Colonic mucosa (tissue), 4 donors: ENCODE data around the gene CDCA4. TPM values are rescaled to one million over a fixed set of nuclear protein-coding genes. Genes with fewer than 3 reads are reported as not detected.

Source experiments
- DNase-seq: peaks from one replicate; pipeline ENCODE4 v3.0.0-alpha.2; 2020
- H3K27ac ChIP-seq: fragments of 200-600 bp; one replicate; pipeline ENCODE4 v1.8.0; 2021
- H3K27me3 ChIP-seq: fragments of 200-600 bp; one replicate; pipeline ENCODE4 v1.8.0; 2021
- H3K36me3 ChIP-seq: fragments of 200-600 bp; one replicate; pipeline ENCODE4 v1.8.0; 2021
- H3K4me1 ChIP-seq: fragments of 200-600 bp; one replicate; pipeline ENCODE4 v1.8.0; 2021; ENCODE audit warnings: mild to moderate bottlenecking
- H3K4me3 ChIP-seq: fragments of 200-600 bp; one replicate; pipeline ENCODE4 v1.8.0; 2021
- H3K9ac ChIP-seq, 2 donors: one replicate each; pipeline ENCODE4 v1.7.0; 2013; ENCODE audit warnings: control low read depth in 2 of 2, low read depth in 2 of 2, low read length in 2 of 2
- H3K9me3 ChIP-seq: fragments of 200-600 bp; one replicate; pipeline ENCODE4 v1.8.0; 2021
- intact Hi-C: fragments of 100-400 bp; cut with DNase I; formaldehyde crosslinking; loops from one replicate; pipeline ENCODE4 v1.14.1; 2022
- total RNA-seq, 2 donors: library from RNA; stranded (reverse); fragmentation: NEBNext Ultra II Directional in 1 of 2; extraction: Animal tissue kit (Norgen Biotek cat#: 25700) in 1 of 2; gene quantifications; one replicate each; pipeline ENCODE4 v1.2.1, GENCODE V29; 2021
- TF ChIP-seq, protein P1 (sequence below): fragments of 200-600 bp; IDR thresholded peaks from one replicate; pipeline ENCODE4 v1.8.0; 2022; ENCODE audit warnings: antibody characterized with exemption, mild to moderate bottlenecking
- donor health status: healthy.
- donor health status: DM: no; HTN: no; CAD: no.
- donor health status: DM: no; HTN: no; CAD: no.

The CDCA4 gene
- total RNA-seq, 2 donors from 2014 or later = 8.3 to 16.3 TPM

DNA sequence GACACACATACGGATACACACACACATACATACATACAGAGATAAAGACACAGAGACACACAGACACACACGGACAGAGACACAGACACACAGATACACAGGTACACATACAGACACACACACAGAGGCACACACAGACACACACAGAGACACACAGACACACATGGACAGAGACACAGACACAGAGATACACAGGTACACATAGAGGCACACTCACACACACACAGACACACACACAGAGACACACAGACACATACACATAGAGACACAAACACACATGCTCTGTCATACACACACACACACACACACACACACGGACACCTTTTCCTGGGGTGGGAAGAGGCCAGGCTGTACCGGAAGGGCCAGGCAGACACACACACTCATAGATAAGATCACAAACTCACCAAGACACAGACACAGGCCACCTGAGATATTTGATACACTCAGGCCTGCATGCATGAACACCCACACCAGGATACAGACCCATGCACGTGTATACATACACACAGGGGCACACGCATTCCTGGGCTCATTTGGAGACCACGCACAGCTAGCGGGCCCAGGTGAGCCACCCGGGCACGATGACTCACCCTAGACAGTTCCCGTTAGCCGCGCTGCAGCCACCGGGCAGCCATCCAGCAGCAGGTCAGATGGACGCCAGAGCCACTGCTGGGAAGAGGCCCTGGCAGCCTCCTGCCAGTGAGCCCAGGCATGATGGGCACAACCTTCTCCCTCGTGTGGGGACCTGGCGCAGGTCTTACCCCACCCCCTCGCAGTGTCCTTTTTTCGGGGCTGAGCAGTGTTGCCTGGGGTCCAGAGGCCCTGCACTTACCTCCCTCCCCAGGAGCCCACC lies 40.9 kb downstream of the CDCA4 start:
- intact Hi-C loops = loop anchor here (5.0 kb wide), 1 partner anchor 37 kb away; no protein-coding TSS in a partner anchor
- no peaks in the 10 kb centered on the region for H3K9me3 ChIP-seq
- H3K27ac ChIP-seq = no peak overlapping the region
- H3K27me3 ChIP-seq = peaks cover 22% of the 10 kb centered on the region
- no peak overlapping the region for H3K9ac ChIP-seq
- no peaks in the 10 kb centered on the region for H3K36me3 ChIP-seq
- peak; percentile 20 for DNase-seq
- TF ChIP-seq, protein P1, sequence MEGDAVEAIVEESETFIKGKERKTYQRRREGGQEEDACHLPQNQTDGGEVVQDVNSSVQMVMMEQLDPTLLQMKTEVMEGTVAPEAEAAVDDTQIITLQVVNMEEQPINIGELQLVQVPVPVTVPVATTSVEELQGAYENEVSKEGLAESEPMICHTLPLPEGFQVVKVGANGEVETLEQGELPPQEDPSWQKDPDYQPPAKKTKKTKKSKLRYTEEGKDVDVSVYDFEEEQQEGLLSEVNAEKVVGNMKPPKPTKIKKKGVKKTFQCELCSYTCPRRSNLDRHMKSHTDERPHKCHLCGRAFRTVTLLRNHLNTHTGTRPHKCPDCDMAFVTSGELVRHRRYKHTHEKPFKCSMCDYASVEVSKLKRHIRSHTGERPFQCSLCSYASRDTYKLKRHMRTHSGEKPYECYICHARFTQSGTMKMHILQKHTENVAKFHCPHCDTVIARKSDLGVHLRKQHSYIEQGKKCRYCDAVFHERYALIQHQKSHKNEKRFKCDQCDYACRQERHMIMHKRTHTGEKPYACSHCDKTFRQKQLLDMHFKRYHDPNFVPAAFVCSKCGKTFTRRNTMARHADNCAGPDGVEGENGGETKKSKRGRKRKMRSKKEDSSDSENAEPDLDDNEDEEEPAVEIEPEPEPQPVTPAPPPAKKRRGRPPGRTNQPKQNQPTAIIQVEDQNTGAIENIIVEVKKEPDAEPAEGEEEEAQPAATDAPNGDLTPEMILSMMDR = no peak
- H3K4me1 ChIP-seq = peaks cover 22% of the 10 kb centered on the region
- H3K4me3 ChIP-seq = no peak overlapping the region

DNA sequence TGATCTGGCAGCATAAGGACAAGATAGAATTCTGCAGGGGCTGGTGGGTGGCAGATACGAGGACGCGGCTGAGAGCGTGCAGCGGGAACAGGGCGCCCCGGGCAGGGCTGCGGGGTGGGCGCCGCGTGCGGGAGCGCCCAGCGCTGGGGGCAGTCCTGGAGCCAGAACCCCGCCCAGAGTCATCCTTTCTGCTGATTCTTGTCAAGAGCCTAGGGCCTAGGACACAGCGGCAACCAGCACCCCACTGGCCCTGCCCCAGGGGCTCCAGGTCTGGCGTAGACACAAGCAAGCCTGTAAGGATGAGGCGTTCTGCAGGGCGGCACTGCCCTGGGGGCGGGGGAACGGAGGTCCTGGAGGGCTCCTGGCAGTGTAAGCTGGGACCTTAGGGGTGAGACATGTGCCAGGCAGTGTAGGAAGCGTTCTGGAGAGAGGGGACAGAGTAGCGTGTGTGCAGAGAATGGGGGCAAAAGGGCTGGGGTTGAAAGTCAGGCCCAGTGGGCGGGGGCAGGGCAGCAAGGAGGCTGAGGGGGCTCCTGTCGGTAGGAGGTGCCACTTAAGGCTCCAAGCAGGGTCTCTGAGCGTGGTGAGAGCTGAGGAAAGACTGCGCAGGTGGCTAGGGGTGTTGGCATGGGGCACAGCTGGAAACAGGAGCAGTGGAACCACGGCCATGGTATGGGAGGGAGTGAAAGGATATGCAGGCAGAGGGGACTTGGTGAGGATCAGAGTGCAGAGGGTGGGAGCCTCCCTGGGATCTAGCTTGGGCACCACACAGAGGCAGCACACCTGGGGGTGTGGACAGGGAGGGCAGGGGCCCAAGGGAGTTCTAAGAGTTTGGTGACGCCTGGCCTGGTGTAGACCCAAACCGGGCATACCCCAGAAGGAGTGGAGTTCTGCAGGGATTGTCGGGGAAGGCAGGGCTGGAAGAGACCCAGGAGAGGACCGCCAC lies 41.9 kb downstream of the CDCA4 start:
- H3K27ac ChIP-seq = no peak overlapping the region
- no peaks in the 10 kb centered on the region for H3K9me3 ChIP-seq
- TF ChIP-seq, protein P1 = no peak
- intact Hi-C loops = no loop called here
- no peaks in the 10 kb centered on the region for H3K36me3 ChIP-seq
- DNase-seq = peak; percentile 20
- H3K4me3 ChIP-seq = peak overlapping the region; percentile 3
- H3K27me3 ChIP-seq = peaks cover 22% of the 10 kb centered on the region
- H3K9ac ChIP-seq = peak overlapping the region in 1 of 2 donors; percentile 2
- peaks cover 22% of the 10 kb centered on the region for H3K4me1 ChIP-seq

DNA sequence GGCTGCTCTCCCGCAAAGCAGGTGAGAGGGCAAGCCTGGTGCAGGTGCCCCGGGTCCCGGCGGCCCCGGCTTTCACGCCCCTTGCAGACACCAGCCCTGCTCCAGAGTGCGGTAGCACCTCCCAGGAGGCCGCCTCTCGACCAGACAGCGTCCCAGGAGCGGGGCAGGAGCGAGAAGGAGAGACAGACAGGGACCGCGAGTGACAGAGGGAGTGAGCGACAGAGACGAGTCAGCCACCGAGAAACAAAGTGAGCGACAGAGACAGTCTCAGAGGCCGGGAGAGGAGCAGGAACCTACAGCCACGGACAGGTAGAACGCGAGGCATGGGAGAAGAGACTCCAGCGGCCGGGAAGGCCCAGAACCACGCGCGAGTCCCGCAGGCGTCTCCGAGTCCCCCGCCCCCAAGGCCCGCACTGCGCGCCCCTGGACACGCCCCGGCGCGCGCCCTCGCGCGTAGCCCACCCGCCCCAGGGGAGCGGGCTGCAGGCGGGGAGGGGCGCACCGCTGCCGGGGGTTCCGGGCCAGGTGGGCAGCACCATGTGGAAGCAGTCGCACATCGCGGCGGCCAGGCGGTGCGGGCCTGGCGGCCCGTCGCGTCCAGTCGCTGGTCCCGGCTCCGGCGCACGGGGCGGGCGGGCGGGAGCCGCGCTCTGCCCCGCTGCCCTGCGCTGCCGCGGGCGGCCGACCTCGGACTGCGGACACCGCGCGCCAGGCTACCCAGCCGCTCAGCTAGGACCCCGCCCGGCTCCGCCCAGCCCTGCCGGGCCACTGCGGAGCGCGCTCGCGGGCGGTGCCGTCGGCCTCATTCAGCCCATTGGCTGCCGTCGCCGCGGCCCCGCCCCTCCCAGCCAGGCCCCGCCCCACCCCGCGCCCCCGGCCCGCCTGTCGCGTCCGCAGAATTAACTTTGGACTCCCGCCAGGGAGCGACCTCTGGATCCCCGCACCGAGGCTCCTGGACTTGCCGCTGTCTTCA lies 42.9 kb downstream of the CDCA4 start, which contains the start of gene AHNAK2:
TSS of gene AHNAK2 (minus strand) at position 694 of the 973 bp plus-strand sequence. CDS start at position 557, 137 bp downstream.
- DNase-seq = peak; percentile 75
- TF ChIP-seq, protein P1 = no peak
- Histone ChIP-seq H3K27ac (no peak within 1 kb of the TSS), H3K27me3 (peaks cover 22% of the 10 kb centered on the region), H3K9me3 (no peaks in the 10 kb centered on the region), H3K36me3 (no peaks in the 10 kb centered on the region), H3K9ac (peak within 1 kb of the TSS in 1 of 2 donors; percentile 2), H3K4me1 (peaks cover 27% of the 10 kb centered on the region), H3K4me3 (peak within 1 kb of the TSS; percentile 39)
- intact Hi-C loops = loop anchor here (2.0 kb wide), 1 partner anchor 67 kb away; no protein-coding TSS in a partner anchor

DNA sequence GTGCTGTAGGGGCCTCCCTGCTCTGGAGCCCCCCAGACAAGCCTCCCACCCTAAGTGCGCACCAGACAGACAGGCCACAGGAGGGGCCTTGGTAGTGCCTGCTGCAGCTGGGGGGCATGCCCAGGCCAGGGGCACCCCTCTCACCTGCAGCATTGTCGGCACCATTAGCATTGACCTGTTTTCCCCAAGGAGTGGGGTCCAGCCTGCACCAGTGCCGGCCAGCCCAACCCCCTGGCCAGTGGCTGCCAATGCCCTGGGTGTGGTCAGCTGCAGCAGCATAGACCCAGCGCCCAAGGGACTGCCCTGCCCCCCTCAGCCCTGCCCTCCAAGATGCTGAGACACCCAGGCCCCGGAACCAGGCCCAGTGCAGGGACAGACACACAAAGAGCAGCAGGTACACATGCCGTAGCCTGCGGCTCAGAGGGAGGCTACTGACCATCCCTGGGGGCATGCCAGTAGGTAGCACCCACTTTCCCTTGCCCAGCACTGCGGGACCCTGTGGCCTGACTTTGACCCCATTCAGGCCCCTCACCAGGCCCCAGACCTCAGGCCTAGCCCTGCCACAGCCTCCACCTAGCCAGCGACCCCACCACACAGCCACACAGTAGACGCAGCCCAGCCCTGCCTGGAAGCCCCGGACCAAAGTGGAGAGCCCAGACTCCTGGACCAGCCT lies 43.7 kb downstream of the CDCA4 start:
- intact Hi-C loops = loop anchor here (2.0 kb wide), 1 partner anchor 68 kb away; no protein-coding TSS in a partner anchor
- Histone ChIP-seq H3K4me3 (peak overlapping the region; percentile 39), H3K27me3 (peaks cover 22% of the 10 kb centered on the region), H3K36me3 (no peaks in the 10 kb centered on the region), H3K4me1 (peaks cover 35% of the 10 kb centered on the region), H3K27ac (no peak overlapping the region), H3K9me3 (no peaks in the 10 kb centered on the region), H3K9ac (no peak overlapping the region)
- no peak for DNase-seq
- TF ChIP-seq, protein P1 = no peak
